GM12892 (cell line): ENCODE results near the gene CAMK2B.

Experiments used
- POLR2A ChIP-seq: IDR thresholded peaks from 2 replicates; pipeline ENCODE4 v1.6.1; 2011; ENCODE audit warnings: low read depth, low read length, control low read depth
- POLR2AphosphoS5 ChIP-seq: IDR thresholded peaks from 2 replicates; pipeline ENCODE4 v1.6.1; 2011; ENCODE audit warnings: low read depth, low read length, control low read depth
- TAF1 ChIP-seq: IDR thresholded peaks from 2 replicates; pipeline ENCODE4 v1.6.1; 2011; ENCODE audit warnings: low read depth, mild to moderate bottlenecking, control low read depth, low read length, borderline replicate concordance

DNA sequence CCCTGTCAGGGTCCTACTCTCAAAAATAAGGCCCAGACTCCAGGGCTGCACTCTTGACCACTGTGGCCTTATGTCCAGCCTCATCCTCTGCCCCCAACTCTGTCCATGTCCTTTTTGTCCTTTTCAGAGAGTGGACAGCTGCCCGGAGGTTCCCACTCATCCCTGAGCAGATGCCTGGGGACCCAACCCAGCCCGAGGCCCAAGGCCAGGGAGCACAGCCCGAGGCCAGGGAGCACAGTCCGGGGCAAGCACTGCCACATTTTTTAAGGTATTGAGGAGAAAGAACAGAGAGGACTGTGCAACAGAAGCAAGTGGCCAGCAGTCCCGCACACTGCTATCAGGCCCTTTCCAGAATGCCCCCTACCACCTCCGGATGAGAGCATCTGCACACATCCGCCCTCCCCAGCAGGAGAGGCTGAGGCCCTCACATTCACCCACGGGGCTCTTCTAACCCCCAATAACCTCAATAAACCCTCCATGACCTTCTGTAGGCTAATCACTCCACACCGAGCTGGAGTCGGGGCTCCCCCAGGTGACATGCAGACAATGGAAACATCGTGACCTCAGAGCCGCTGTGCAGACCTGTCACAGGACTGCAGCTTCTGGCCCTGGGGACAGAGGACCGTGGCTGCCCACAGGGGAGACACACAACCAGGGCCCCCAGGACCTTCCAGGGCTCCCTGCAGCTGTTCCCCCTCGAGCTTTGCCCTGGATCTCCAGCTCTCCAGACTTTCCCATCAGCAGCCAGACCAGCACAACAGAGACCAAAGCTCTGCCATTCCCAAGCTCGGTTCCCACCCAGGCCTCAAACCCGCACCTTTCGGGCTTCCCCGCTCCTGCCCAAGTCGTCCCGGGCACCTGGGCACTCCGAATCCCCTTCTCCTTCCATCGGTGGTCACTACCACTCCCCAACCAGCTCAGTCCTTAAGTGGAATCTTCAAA is 51.4 kb downstream of the CAMK2B start:
- no peak for TF ChIP-seq TAF1
- no peak for TF ChIP-seq POLR2A
- TF ChIP-seq POLR2AphosphoS5: no peak
